ENCODE results near the gene CCN5.

CCN5 gene

DNA sequence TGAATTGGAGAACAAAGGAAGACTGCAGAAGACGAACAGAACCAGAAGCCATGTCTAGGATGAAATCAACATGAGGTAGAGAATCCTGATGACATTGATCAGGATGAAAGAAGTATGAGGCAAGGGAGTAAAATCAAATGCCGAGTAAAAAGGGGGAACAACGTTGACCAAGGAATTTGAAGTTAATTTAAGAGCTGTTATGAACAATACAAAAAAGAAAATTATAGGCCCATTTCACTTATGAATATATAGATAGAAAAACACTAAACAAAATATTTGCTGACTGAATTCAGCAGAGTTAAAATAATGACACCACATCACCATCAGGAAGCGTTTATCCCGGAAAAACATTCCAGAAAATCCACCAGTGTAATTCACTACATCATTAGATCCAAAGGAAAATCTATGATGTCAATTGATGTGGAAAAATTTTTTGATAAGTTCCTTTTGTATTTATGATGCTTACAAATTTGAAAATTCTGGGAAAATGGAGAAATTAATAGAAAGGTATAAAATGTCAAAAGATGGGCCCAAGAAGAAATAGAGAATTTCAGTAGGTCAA lies 8.1 kb upstream of the CCN5 start:
- Histone ChIP-seq H3K4me1 (ENCODE audit: control insufficient read depth, insufficient read depth, low read length) (no peaks in the 10 kb centered on the region), H3K4me3 (ENCODE audit: low read depth, low read length) (no peak overlapping the region), H3K27me3 (ENCODE audit: control insufficient read depth, insufficient read depth, low read length) (no peaks in the 10 kb centered on the region), H3K36me3 (ENCODE audit: control insufficient read depth, insufficient read depth, low read length) (no peaks in the 10 kb centered on the region), H3K9ac (ENCODE audit: low read depth, low read length) (no peak overlapping the region), H3K9me3 (ENCODE audit: control insufficient read depth, insufficient read depth, low read length) (no peaks in the 10 kb centered on the region)

DNA sequence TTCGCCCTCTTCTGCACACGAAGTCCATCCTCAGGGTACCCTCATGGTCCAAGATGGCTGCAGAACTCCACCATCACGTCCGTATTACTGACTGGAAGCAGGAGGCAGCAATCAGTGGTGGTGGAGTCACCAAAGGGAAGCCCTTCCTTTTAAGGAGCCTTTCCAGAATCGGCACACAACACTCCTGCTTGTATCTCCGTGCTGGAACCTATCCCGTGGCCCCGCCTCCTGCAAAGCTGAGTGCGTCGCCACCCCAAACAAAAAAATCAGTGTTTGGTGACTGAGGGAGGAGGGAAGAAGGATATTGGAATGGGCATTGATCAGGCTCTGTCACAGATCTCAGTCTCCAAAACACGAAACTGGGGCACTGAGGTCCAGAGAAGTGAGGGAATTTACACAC lies 5.8 kb upstream of the CCN5 start:
- Histone ChIP-seq H3K36me3 (ENCODE audit: control insufficient read depth, insufficient read depth, low read length) (no peaks in the 10 kb centered on the region), H3K9ac (ENCODE audit: low read depth, low read length) (no peak overlapping the region), H3K9me3 (ENCODE audit: control insufficient read depth, insufficient read depth, low read length) (no peaks in the 10 kb centered on the region), H3K4me3 (ENCODE audit: low read depth, low read length) (no peak overlapping the region), H3K27me3 (ENCODE audit: control insufficient read depth, insufficient read depth, low read length) (no peaks in the 10 kb centered on the region), H3K4me1 (ENCODE audit: control insufficient read depth, insufficient read depth, low read length) (no peaks in the 10 kb centered on the region)

DNA sequence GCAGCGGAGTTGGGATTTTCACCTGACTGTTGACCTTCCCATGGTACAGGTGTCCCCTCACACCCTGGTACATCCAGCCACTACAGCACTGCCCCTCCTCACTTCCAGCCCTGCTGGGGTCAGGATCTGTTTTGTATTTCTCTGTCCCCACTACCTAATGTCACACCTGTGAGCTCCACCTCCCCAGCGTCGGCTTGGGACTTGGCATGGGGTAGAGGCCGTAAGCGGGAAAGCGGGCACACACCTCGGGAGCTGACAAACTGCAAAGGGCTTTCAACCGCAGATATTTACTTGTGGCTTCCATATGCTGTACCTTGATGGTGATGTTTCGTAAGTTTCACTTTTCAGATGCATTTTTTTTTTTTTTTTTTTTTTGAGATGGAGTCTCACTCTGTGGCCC lies 5.4 kb upstream of the CCN5 start:
- H3K9ac ChIP-seq (ENCODE audit: low read depth, low read length), result no peak overlapping the region
- H3K36me3 ChIP-seq (ENCODE audit: control insufficient read depth, insufficient read depth, low read length), result no peaks in the 10 kb centered on the region
- H3K9me3 ChIP-seq (ENCODE audit: control insufficient read depth, insufficient read depth, low read length), result no peaks in the 10 kb centered on the region
- H3K27me3 ChIP-seq (ENCODE audit: control insufficient read depth, insufficient read depth, low read length), result no peaks in the 10 kb centered on the region
- no peaks in the 10 kb centered on the region for H3K4me1 ChIP-seq (ENCODE audit: control insufficient read depth, insufficient read depth, low read length)
- H3K4me3 ChIP-seq (ENCODE audit: low read depth, low read length), result no peak overlapping the region

DNA sequence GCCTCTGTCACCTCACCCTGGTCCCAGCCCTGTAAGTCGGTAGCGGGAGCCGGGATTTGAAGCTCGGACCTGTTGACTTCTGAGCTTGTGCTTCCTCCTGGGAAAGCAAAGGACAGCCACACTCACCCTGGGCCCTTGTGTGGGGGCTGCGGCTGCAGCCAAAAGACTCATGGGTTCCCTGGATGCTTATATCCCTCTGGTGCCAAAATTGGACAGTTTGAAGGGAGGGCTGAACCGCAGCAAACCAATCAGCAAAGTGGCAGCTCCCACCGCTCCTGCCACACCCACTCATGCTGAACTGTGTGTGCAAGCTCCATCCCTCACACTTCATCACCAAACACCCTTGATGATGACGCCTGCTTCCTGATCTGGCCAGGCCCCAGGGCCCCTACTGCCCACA lies 3.9 kb upstream of the CCN5 start:
- Histone ChIP-seq H3K9me3 (ENCODE audit: control insufficient read depth, insufficient read depth, low read length) (no peaks in the 10 kb centered on the region), H3K4me1 (ENCODE audit: control insufficient read depth, insufficient read depth, low read length) (no peaks in the 10 kb centered on the region), H3K27me3 (ENCODE audit: control insufficient read depth, insufficient read depth, low read length) (no peaks in the 10 kb centered on the region), H3K36me3 (ENCODE audit: control insufficient read depth, insufficient read depth, low read length) (no peaks in the 10 kb centered on the region), H3K9ac (ENCODE audit: low read depth, low read length) (no peak overlapping the region), H3K4me3 (ENCODE audit: low read depth, low read length) (no peak overlapping the region)

DNA sequence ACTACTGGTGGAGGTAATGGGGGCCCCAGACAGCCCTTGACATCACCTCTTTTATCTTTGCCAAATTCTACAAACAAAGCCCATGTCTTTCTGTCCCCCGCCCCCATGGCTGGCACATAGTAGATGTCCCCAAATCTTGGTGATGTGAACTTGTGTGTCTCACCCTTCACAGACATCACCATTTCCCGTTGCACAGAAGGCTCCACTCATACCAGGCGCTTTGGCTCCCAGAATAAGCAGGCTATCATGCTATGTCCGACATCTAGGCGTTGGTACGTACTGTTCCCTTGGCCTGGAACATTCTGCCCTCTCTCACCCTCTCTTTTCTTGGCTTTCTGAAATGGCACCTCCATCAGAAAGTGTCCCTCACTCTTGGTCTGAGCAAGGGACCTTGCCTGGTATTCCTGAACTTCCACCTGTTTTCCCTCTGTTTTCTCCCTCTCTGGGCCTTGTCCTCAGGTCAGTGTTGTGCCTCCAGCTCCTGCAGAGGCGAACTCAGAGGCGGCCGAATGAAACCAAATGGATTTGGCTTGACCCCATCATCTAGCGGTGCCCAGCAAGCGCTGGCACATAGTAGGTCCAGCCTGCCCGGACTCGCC lies 968 bp upstream of the CCN5 start:
- no peak overlapping the region for H3K9ac ChIP-seq (ENCODE audit: low read depth, low read length)
- H3K9me3 ChIP-seq (ENCODE audit: control insufficient read depth, insufficient read depth, low read length), result no peaks in the 10 kb centered on the region
- H3K4me1 ChIP-seq (ENCODE audit: control insufficient read depth, insufficient read depth, low read length), result no peaks in the 10 kb centered on the region
- no peak overlapping the region for H3K4me3 ChIP-seq (ENCODE audit: low read depth, low read length)
- no peaks in the 10 kb centered on the region for H3K36me3 ChIP-seq (ENCODE audit: control insufficient read depth, insufficient read depth, low read length)
- H3K27me3 ChIP-seq (ENCODE audit: control insufficient read depth, insufficient read depth, low read length), result no peaks in the 10 kb centered on the region

DNA sequence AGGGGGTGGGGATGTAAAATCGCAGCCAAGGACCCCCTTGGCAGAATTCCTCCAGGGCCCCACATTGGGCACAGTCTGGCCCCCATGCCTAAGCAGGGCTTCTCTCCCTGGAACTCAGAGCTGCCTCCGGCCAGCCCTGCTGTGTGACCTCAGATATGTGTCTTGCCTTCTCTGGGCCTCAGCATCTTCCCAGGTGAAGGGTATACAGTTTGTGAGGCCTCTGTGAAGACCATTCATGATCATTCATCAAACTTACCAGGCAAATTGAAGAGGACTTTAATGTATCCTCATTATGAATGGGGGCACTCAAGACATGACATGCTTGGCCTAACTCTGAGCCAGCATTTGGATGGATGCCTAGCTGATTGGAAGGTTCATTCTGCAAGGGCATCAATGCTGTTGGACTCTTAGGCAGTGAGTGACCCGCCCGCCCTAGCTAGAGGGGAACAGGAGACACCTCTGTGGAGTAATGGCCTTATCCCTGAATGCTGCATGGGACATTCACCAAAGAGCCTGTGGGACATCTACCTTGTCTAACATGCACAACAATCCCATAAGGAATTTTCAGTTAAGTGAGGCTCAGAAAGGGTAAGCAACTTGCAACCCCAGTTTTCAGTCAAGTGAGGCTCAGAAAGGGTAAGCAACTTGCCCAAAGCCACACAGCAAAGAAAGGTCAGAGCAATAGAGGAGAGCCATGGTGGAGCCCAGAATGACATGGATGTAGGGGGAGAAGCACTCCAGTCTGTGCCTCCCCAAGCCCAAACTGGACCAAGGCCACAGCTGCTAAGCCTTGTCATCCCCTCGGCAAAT lies 535 bp downstream of the CCN5 start:
- Histone ChIP-seq H3K4me1 (ENCODE audit: control insufficient read depth, insufficient read depth, low read length) (no peaks in the 10 kb centered on the region), H3K9me3 (ENCODE audit: control insufficient read depth, insufficient read depth, low read length) (no peaks in the 10 kb centered on the region), H3K27me3 (ENCODE audit: control insufficient read depth, insufficient read depth, low read length) (no peaks in the 10 kb centered on the region)

DNA sequence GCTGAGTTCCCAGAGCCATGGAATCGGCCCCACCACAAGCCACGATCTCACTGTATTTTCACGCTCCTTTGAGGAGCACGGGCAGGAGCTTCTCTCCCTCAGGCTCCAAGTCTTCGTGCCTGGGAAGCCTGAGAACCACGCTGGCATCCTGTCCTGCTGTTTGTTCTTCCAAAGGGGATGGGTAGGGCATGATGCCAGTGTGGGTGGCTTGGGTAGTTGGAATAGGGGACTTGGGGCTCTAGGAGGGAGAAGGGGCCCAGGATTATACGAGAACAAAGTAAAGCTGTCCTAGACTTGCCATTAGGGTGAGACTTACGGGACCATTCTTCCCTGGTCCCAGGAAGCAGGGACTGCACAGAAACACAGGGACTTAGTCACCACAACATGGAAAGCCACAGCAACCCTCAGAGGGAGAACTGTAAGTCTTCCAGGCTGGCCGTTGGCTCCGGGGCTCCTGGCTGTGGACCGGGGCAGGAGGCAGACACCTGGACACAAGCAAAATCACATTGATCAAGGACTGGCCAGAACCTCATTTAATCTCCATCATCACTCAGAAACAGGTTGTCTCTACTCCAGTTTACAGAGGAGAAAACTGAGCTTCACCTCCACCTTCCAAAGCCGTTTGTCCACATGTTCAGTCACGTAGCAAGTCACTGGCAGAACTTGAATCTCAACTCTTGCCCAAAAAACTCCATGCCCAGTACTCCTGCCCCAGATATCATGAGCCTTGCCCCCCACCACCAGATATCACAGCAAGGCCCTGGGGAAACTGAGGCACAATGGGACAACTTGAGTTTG lies 1.3 kb downstream of the CCN5 start:
- no peaks in the 10 kb centered on the region for H3K4me1 ChIP-seq (ENCODE audit: control insufficient read depth, insufficient read depth, low read length)
- no peak overlapping the region for H3K4me3 ChIP-seq (ENCODE audit: low read depth, low read length)
- H3K9ac ChIP-seq (ENCODE audit: low read depth, low read length), result no peak overlapping the region
- no peaks in the 10 kb centered on the region for H3K36me3 ChIP-seq (ENCODE audit: control insufficient read depth, insufficient read depth, low read length)
- no peaks in the 10 kb centered on the region for H3K9me3 ChIP-seq (ENCODE audit: control insufficient read depth, insufficient read depth, low read length)
- H3K27me3 ChIP-seq (ENCODE audit: control insufficient read depth, insufficient read depth, low read length), result no peaks in the 10 kb centered on the region

More for the DNA sequence above, 535 bp downstream of the CCN5 start:
- H3K36me3 ChIP-seq (ENCODE audit: control insufficient read depth, insufficient read depth, low read length), result no peaks in the 10 kb centered on the region
- H3K9ac ChIP-seq (ENCODE audit: low read depth, low read length), result no peak overlapping the region
- no peak overlapping the region for H3K4me3 ChIP-seq (ENCODE audit: low read depth, low read length)

DNA sequence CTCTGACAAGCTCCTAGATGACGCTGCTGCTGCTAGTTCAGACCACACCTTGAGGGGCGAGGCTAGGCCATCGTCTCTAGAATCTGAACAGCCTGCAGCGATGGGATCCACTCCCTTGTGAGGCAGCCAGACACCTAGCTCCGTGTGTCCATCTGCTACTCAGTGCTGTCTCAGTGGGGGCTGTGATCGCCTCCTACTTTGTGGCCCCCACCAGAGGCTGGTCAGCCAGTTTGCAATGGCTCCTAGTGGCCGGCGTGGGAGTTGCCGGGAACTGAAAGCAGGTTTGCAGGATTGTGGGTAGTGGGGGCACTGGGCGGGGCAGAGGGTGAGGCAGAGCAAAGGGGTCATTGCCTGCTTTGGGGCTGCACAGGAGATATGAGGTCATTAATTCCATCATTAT lies 2.8 kb downstream of the CCN5 start:
- H3K9ac ChIP-seq (ENCODE audit: low read depth, low read length), result no peak overlapping the region
- H3K27me3 ChIP-seq (ENCODE audit: control insufficient read depth, insufficient read depth, low read length), result no peaks in the 10 kb centered on the region
- no peaks in the 10 kb centered on the region for H3K4me1 ChIP-seq (ENCODE audit: control insufficient read depth, insufficient read depth, low read length)
- H3K36me3 ChIP-seq (ENCODE audit: control insufficient read depth, insufficient read depth, low read length), result no peaks in the 10 kb centered on the region
- H3K9me3 ChIP-seq (ENCODE audit: control insufficient read depth, insufficient read depth, low read length), result no peaks in the 10 kb centered on the region
- no peak overlapping the region for H3K4me3 ChIP-seq (ENCODE audit: low read depth, low read length)

DNA sequence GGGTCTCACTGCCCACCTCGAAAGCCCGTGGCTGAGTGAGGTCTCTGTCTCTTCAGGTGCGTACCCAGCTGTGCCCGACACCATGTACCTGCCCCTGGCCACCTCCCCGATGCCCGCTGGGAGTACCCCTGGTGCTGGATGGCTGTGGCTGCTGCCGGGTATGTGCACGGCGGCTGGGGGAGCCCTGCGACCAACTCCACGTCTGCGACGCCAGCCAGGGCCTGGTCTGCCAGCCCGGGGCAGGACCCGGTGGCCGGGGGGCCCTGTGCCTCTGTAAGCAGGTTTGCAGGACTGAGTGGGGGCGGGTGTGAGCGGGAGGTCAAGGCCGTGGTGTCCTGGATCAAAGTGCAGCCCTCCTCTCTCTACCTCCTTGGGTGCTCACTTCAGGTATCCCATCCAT lies 4.7 kb downstream of the CCN5 start:
- Histone ChIP-seq H3K27me3 (ENCODE audit: control insufficient read depth, insufficient read depth, low read length) (no peaks in the 10 kb centered on the region), H3K4me1 (ENCODE audit: control insufficient read depth, insufficient read depth, low read length) (no peaks in the 10 kb centered on the region), H3K4me3 (ENCODE audit: low read depth, low read length) (no peak overlapping the region), H3K9ac (ENCODE audit: low read depth, low read length) (no peak overlapping the region), H3K9me3 (ENCODE audit: control insufficient read depth, insufficient read depth, low read length) (no peaks in the 10 kb centered on the region), H3K36me3 (ENCODE audit: control insufficient read depth, insufficient read depth, low read length) (no peaks in the 10 kb centered on the region)

DNA sequence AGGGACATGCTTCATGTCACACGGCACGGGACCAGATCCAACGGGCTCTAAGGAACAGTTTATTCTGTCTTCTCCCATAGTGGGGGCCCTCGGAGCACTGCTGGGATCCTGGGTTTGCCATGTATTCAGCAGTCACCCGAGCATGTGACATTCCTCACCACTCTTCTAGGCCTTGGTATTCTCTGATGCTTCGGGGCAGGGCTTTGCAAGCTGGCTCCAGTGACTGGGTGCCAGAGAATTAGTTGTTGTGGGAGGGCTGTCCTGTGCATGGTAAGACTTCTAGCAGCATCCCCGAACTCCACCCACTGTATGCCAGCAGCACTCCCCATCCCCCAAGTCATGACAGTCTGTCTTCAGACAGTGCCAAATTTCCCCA lies 5.4 kb downstream of the CCN5 start:
- no peaks in the 10 kb centered on the region for H3K36me3 ChIP-seq (ENCODE audit: control insufficient read depth, insufficient read depth, low read length)
- H3K4me3 ChIP-seq (ENCODE audit: low read depth, low read length), result no peak overlapping the region
- no peak overlapping the region for H3K9ac ChIP-seq (ENCODE audit: low read depth, low read length)
- H3K9me3 ChIP-seq (ENCODE audit: control insufficient read depth, insufficient read depth, low read length), result no peaks in the 10 kb centered on the region
- H3K27me3 ChIP-seq (ENCODE audit: control insufficient read depth, insufficient read depth, low read length), result no peaks in the 10 kb centered on the region
- no peaks in the 10 kb centered on the region for H3K4me1 ChIP-seq (ENCODE audit: control insufficient read depth, insufficient read depth, low read length)

DNA sequence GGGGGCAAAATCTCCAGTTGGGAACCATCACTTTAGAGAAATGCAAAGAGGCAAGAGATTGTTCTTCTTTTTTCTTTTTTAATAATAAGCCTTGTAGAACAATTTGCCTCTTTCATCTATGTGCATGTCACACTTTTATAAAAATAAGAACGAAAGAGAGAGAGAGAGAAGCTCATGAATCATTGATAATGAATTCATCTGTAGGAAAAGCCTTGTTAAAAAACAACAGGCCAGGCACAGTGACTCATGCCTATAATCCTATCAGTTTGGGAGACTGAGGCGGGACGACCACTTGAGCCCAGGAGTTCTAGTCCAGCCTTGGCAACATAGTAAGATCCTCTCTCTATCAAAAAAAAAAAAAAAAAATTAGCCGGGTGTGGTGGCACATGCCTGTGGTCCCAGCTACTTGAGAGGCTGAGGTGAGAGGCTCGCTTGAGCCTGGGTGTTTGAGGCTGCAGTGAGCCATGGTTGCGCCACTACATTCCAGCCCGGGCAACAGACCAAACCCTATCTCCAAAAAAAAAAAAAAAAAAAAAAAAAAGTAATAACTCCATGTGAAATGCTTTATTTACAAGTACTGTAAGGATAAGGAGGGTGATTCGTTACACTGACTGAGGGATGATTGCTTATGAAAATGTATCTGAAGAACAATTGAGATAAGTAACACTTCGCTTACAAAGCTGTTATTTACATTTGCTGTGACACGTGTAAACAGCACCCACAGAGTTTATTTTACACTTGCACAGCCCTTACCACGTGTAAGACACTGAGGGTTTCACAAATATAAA lies 6.0 kb downstream of the CCN5 start:
- Histone ChIP-seq H3K4me3 (ENCODE audit: low read depth, low read length) (no peak overlapping the region), H3K9ac (ENCODE audit: low read depth, low read length) (no peak overlapping the region), H3K4me1 (ENCODE audit: control insufficient read depth, insufficient read depth, low read length) (no peaks in the 10 kb centered on the region), H3K36me3 (ENCODE audit: control insufficient read depth, insufficient read depth, low read length) (no peaks in the 10 kb centered on the region), H3K27me3 (ENCODE audit: control insufficient read depth, insufficient read depth, low read length) (no peaks in the 10 kb centered on the region), H3K9me3 (ENCODE audit: control insufficient read depth, insufficient read depth, low read length) (no peaks in the 10 kb centered on the region)

All from iPS-15b (cell line).